Activated CD4-positive, alpha-beta T cell treated with anti-CD3 and anti-CD28 coated beads, Interleukin-2, amount 10 ng/mL, durations not matched to agents 7 days and 5 days (primary cell): ENCODE results near the gene FAM241A. TPM values are rescaled to one million over a fixed set of nuclear protein-coding genes. Genes with fewer than 3 reads are reported as not detected.
A peak's percentile ranks its signal among the peaks of the same experiment; 100 is the strongest.
"Not testable (repeated sequence)": the region's sequence is repeated elsewhere in the genome, so short reads cannot be mapped to it uniquely, and the experiment has no call there.

Experiments used
- CTCF ChIA-PET: fragments of 350-600 bp; sonication (Branson Sonifier 250); formaldehyde crosslinking; loops from one replicate; lab custom pipeline; 2021; ENCODE audit warnings: antibody characterized with exemption; lab: Charles Lee
- POLR2A ChIA-PET: fragments of 350-600 bp; sonication (Branson Sonifier 250); formaldehyde crosslinking; loops from one replicate; lab custom pipeline; 2021; ENCODE audit warnings: antibody characterized with exemption; lab: Charles Lee
- DNase-seq: peaks from one replicate; pipeline ENCODE4 v3.0.0-alpha.2; 2020
- H3K27ac Mint-ChIP-seq: one replicate; pipeline ENCODE4 v1.8.0; 2021; ENCODE audit warnings: mild to moderate bottlenecking, moderate library complexity, mixed read lengths
- H3K27me3 Mint-ChIP-seq: one replicate; pipeline ENCODE4 v1.8.0; 2021; ENCODE audit warnings: mixed read lengths
- H3K36me3 Mint-ChIP-seq: one replicate; pipeline ENCODE4 v1.8.0; 2021; ENCODE audit warnings: low read depth, mixed read lengths
- H3K4me1 Mint-ChIP-seq: one replicate; pipeline ENCODE4 v1.8.0; 2021; ENCODE audit warnings: mixed read lengths
- H3K4me3 Mint-ChIP-seq: one replicate; pipeline ENCODE4 v1.8.0; 2021; ENCODE audit warnings: mild to moderate bottlenecking, moderate library complexity, mixed read lengths
- H3K9me3 Mint-ChIP-seq: one replicate; pipeline ENCODE4 v1.8.0; 2021; ENCODE audit warnings: mixed read lengths
- total RNA-seq, 2 experiments: library from RNA; stranded (reverse); gene quantifications; one replicate each; pipeline ENCODE4 v1.2.3, GENCODE V29; 2021

Gene FAM241A
- total RNA-seq, 2 experiments from 2014 or later, result 1.2 to 1.5 TPM

DNA sequence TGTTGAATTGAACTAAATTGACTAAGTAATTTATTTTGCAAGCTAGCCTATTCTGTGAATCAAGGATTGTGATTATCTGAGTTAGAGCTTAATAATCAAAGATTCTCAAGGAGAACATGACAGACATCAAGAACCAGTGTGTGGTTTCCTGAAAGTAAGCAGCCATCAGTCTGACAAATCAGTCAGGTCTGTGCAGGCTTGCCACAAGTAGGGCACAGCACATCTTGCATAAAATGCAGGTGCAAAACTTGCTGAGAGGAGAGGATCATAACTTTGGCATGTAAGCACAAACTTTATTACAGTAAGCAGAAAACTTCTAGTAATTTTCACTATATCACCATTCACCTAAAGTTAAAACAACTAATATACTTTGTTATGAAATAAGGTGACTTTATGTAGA is 22.5 kb downstream of the FAM241A start:
- ChIA-PET CTCF (interaction anchor here (0.7 to 1.2 kb wide), 3 partner anchors 11 to 14 kb away, joined by 3 to 4 read pairs (median 3); no protein-coding TSS in a partner anchor), POLR2A (interaction anchor here (0.7 kb wide), 1 partner anchor 14 kb away, joined by 3 read pairs; no protein-coding TSS in a partner anchor)
- H3K9me3 Mint-ChIP-seq, result peaks cover 6% of the 10 kb centered on the region
- peak overlapping the region; percentile 66 for H3K27ac Mint-ChIP-seq
- peak; percentile 48 for DNase-seq
- H3K4me3 Mint-ChIP-seq, result no peak overlapping the region
- no peaks in the 10 kb centered on the region for H3K27me3 Mint-ChIP-seq
- no peaks in the 10 kb centered on the region for H3K36me3 Mint-ChIP-seq
- peaks cover 38% of the 10 kb centered on the region for H3K4me1 Mint-ChIP-seq

GRCh38 chr4:112168719-112169500 is 23.7 kb downstream of the FAM241A start:
- DNase-seq, result no peak
- Mint-ChIP-seq H3K9me3 (peaks cover 5% of the 10 kb centered on the region), H3K27me3 (no peaks in the 10 kb centered on the region), H3K27ac (no peak overlapping the region), H3K4me1 (peaks cover 38% of the 10 kb centered on the region), H3K4me3 (no peak overlapping the region), H3K36me3 (no peaks in the 10 kb centered on the region)
- ChIA-PET POLR2A (interaction anchor here (0.7 kb wide), 1 partner anchor 13 kb away, joined by 3 read pairs; no protein-coding TSS in a partner anchor), CTCF (interaction anchor here (0.6 to 1.2 kb wide), 3 partner anchors 11 to 63 kb away, joined by 3 to 4 read pairs (median 3); partner anchors contain the start of gene AP1AR)

- no peak for DNase-seq
- H3K27me3 Mint-ChIP-seq, result no peaks in the 10 kb centered on the region
- ChIA-PET CTCF (no interaction called here), POLR2A (no interaction called here)
- H3K4me3 Mint-ChIP-seq, result no peak overlapping the region
- no peaks in the 10 kb centered on the region for H3K36me3 Mint-ChIP-seq
- peaks cover 38% of the 10 kb centered on the region for H3K4me1 Mint-ChIP-seq
- no peak overlapping the region for H3K27ac Mint-ChIP-seq
- peaks cover 1% of the 10 kb centered on the region for H3K9me3 Mint-ChIP-seq
Observed at GRCh38 chr4:112170451-112170993, 25.3 kb downstream of the FAM241A start.

- CTCF ChIA-PET, H3K27me3 Mint-ChIP-seq, H3K9me3 Mint-ChIP-seq, H3K27ac Mint-ChIP-seq, POLR2A ChIA-PET, H3K36me3 Mint-ChIP-seq, DNase-seq, H3K4me3 Mint-ChIP-seq: not testable (repeated sequence)
- peaks cover 41% of the 10 kb centered on the region for H3K4me1 Mint-ChIP-seq
Observed at GRCh38 chr4:112171051-112171763, 26.0 kb downstream of the FAM241A start.

- Mint-ChIP-seq H3K27me3 (no peaks in the 10 kb centered on the region), H3K9me3 (no peaks in the 10 kb centered on the region), H3K4me1 (peaks cover 43% of the 10 kb centered on the region), H3K27ac (no peak overlapping the region), H3K4me3 (no peak overlapping the region), H3K36me3 (no peaks in the 10 kb centered on the region)
- ChIA-PET CTCF (interaction anchor here (1.0 kb wide), 1 partner anchor 18 kb away, joined by 4 read pairs; no protein-coding TSS in a partner anchor), POLR2A (interaction anchor here (0.6 to 0.7 kb wide), 2 partner anchors 20 to 1523 kb away, joined by 3 to 4 read pairs; no protein-coding TSS in a partner anchor)
- no peak for DNase-seq
Observed at GRCh38 chr4:112172180-112172579, 26.9 kb downstream of the FAM241A start.

DNA sequence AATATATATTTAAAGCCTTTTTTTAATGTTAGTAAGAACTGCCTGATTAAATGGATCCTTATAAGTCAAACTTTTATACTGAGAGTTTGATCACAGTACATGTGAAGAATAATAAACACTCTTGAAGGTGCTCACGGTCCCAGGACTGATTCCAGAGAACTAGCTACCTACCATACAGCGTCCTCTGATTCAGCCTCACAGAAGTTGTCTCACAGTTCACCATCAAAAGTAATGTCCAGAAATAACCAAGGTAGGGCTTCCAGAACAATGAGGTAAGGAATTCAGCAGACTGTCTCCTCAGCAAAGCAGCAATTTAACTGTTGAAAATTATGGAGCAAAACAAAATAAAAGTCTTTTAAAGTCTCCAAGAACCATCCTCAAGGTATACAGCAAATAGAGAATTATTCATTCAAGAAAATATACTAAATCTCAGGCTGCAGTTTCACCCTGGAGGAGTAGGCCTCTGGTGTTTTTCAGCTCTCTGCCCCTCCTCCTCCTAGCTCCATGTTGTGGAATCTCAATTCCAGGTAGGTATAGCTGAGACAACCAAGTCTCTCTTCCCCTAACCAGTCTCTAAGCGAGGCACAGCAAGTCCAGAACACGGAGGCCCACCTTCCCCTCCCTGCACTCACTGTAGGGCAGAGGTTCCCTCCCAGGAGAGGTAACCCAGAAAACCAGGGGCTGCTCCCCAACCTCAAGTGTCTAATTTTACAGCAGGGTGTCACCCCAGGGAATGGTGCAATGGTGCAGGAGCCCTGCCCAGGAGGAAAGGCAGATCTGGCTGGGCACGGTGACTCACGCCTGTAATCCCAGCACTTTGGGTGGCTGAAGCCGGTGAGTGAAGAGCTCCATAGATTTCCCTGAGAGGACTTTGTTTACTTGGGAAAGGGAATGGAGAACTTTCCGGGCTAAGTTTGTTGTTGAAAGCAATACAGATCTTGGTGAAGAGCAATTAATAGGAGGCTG is 28.6 kb downstream of the FAM241A start:
- ChIA-PET POLR2A (no interaction called here), CTCF (interaction anchor here (1.8 kb wide), 1 partner anchor 22 kb away, joined by 3 read pairs; no protein-coding TSS in a partner anchor)
- peaks cover 4% of the 10 kb centered on the region for H3K36me3 Mint-ChIP-seq
- H3K4me3 Mint-ChIP-seq, result no peak overlapping the region
- H3K27ac Mint-ChIP-seq, result no peak overlapping the region
- H3K4me1 Mint-ChIP-seq, result peaks cover 37% of the 10 kb centered on the region
- no peak for DNase-seq
- no peaks in the 10 kb centered on the region for H3K9me3 Mint-ChIP-seq
- H3K27me3 Mint-ChIP-seq, result no peaks in the 10 kb centered on the region

DNA sequence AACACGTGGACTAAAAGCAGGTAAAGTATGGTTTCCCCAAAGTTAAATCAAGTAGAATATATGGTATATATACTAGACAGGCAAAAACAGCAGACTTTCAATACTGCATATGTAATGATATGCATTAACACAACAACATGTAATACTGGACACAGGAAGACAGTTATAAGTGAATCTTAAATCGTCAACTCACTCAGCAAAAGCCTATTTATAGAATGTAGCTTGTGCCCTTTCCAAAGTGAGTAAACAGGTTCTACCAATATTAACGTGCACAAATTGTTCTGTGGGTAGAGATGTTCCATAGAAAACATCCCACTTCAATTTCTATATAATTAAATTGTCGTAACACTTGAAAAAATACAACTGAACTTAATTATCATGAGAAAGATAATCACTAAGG is 30.6 kb downstream of the FAM241A start:
- Mint-ChIP-seq H3K4me3 (no peak overlapping the region), H3K36me3 (peaks cover 4% of the 10 kb centered on the region), H3K27me3 (no peaks in the 10 kb centered on the region), H3K9me3 (no peaks in the 10 kb centered on the region), H3K27ac (no peak overlapping the region), H3K4me1 (peaks cover 32% of the 10 kb centered on the region)
- POLR2A ChIA-PET, result interaction anchor here (0.6 kb wide), 1 partner anchor 19 kb away, joined by 4 read pairs; no protein-coding TSS in a partner anchor
- CTCF ChIA-PET, result interaction anchor here (1.2 to 1.8 kb wide), 2 partner anchors 24 to 348 kb away, joined by 3 read pairs; no protein-coding TSS in a partner anchor
- DNase-seq, result no peak

- Mint-ChIP-seq H3K9me3 (no peaks in the 10 kb centered on the region), H3K27ac (no peak overlapping the region), H3K4me3 (no peak overlapping the region), H3K36me3 (peaks cover 4% of the 10 kb centered on the region), H3K4me1 (peaks cover 33% of the 10 kb centered on the region), H3K27me3 (no peaks in the 10 kb centered on the region)
- POLR2A ChIA-PET, result no interaction called here
- no peak for DNase-seq
- CTCF ChIA-PET, result no interaction called here
Observed at GRCh38 chr4:112176596-112176995, 31.3 kb downstream of the FAM241A start.

DNA sequence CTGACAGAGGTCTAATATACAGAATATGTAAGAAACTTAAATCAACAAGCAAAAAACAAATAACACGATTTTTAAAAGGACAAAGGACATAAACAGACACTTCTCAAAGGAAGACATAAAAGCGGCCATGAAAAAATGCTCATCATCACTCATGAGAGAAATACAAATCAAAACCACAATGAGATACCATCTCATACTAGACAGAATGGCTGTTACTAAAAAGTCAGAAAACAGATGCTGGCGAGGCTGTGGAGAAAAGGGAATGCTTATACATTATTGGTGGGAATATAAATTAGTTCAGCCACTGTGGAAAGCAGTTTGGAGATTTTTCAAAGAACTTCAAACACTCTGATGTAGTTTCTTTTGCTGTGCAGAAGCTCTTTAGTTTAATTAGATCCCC is 33.5 kb downstream of the FAM241A start:
- H3K27me3 Mint-ChIP-seq, CTCF ChIA-PET, H3K27ac Mint-ChIP-seq, H3K4me3 Mint-ChIP-seq, DNase-seq, H3K36me3 Mint-ChIP-seq, POLR2A ChIA-PET, H3K9me3 Mint-ChIP-seq: not testable (repeated sequence)
- peaks cover 45% of the 10 kb centered on the region for H3K4me1 Mint-ChIP-seq

DNA sequence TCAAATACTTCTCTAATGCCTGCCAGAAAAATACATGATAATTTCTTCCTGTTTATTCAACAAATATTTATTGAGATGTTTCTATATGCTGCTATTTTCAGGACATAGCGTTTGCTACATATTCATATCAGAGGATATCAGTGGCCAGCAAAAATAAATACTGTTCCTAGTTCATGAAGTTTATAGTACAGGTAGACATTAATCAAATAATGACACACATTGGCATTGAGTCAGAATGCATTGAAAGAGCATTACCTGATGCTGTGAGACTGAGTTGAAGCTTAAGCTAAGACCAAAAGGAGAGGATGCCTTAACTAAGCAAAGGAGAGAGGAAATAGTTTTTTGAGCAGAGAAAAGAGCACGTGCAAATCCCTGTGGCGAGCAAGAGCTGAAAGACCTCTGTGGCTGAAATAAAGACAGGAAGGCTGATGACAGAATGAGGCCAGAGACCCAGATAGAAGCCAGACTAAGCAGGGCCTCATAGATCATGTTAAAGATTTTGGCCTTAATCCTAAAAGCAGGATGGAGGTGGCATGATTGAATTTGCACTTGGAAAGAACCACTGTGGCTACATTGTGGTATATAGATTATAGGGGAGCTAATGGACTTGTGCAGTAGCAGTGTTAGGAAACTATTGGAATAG is 36.2 kb downstream of the FAM241A start:
- Mint-ChIP-seq H3K36me3 (peaks cover 4% of the 10 kb centered on the region), H3K27ac (no peak overlapping the region), H3K9me3 (peaks cover 2% of the 10 kb centered on the region), H3K27me3 (no peaks in the 10 kb centered on the region), H3K4me3 (no peak overlapping the region), H3K4me1 (peaks cover 45% of the 10 kb centered on the region)
- DNase-seq, result no peak
- ChIA-PET CTCF (interaction anchor here (0.8 to 1.6 kb wide), 2 partner anchors 16 to 20 kb away, joined by 3 read pairs; no protein-coding TSS in a partner anchor), POLR2A (interaction anchor here (0.6 kb wide), 1 partner anchor 13 kb away, joined by 3 read pairs; no protein-coding TSS in a partner anchor)

GRCh38 chr4:112182604-112183003 is 37.4 kb downstream of the FAM241A start:
- Mint-ChIP-seq H3K4me3 (no peak overlapping the region), H3K4me1 (peaks cover 40% of the 10 kb centered on the region), H3K27me3 (no peaks in the 10 kb centered on the region), H3K27ac (no peak overlapping the region), H3K36me3 (peaks cover 8% of the 10 kb centered on the region), H3K9me3 (peaks cover 2% of the 10 kb centered on the region)
- CTCF ChIA-PET, result interaction anchor here (0.6 to 0.7 kb wide), 3 partner anchors 15 to 1662 kb away, joined by 3 read pairs; no protein-coding TSS in a partner anchor
- DNase-seq, result no peak
- POLR2A ChIA-PET, result no interaction called here
